ENCODE data around the gene SSH3. TPM values are rescaled to one million over a fixed set of nuclear protein-coding genes. Genes with fewer than 3 reads are reported as not detected.
A peak's percentile ranks its signal among the peaks of the same experiment; 100 is the strongest.
"Not testable (repeated sequence)": the region's sequence is repeated elsewhere in the genome, so short reads cannot be mapped to it uniquely, and the experiment has no call there.

Gene SSH3
- total RNA-seq, 1 experiment from 2014 or later = 2.5 TPM

DNA sequence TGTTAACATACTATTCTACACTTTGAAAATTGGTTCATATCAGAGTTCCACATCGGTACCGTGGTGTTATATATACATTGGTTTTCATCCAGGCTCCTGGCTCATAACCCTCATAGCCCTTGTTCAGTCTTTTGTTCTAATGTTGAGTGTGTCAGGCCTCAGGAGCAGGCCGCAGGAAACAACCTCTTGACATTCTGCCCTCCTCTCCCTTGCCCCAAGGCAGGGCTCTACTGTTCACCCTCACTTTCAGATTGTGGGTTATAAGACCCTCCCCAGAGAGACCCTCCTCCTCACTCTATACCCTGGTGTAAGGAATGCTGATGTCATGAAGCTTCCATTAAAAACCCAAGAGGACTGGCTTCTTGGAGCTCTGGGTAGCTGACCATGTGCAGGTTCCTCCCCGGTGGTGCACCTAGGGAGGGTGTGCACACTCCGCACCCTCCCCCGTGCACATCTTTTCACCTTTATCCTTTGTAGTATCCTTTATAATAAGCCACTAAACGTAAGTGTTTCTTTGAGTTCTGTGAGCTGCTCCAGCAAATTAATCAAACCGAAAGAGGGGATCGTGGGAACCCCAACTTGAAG is 12.1 kb downstream of the SSH3 start:
- peaks cover 4% of the 10 kb centered on the region; the same call in 1 of the 2 replicates for H3K4me1 ChIP-seq
- H3K27ac ChIP-seq = no peak overlapping the region
- no peaks in the 10 kb centered on the region for H3K9me3 ChIP-seq (replicated peaks)
- H3K4me3 ChIP-seq = no peak overlapping the region
- no peak for DNase-seq
- H3K27me3 ChIP-seq = no peaks in the 10 kb centered on the region
- no peaks in the 10 kb centered on the region for H3K36me3 ChIP-seq

DNA sequence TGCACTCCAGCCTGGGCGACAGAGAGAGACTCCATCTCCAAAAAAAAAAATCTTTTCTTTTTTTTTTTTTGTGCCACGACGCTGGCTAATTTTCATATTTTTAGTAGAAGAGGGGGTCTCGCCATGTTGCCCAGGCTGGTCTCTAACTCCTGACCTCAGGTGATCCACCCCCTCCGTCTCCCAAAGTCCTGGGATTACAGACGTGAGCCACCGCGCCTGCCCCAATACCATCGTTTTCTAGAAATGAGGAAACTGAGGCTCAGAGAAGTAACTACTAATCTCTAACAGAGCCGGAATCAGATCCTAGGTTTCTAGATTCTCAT is 13.5 kb downstream of the SSH3 start:
- H3K27me3 ChIP-seq = no peaks in the 10 kb centered on the region
- H3K4me3 ChIP-seq = peak overlapping the region; percentile 68
- no peaks in the 10 kb centered on the region for H3K36me3 ChIP-seq
- no peak for DNase-seq
- H3K27ac ChIP-seq = peak overlapping the region; percentile 44
- peaks cover 4% of the 10 kb centered on the region; the same call in 1 of the 2 replicates for H3K4me1 ChIP-seq
- H3K9me3 ChIP-seq (replicated peaks) = no peaks in the 10 kb centered on the region

DNA sequence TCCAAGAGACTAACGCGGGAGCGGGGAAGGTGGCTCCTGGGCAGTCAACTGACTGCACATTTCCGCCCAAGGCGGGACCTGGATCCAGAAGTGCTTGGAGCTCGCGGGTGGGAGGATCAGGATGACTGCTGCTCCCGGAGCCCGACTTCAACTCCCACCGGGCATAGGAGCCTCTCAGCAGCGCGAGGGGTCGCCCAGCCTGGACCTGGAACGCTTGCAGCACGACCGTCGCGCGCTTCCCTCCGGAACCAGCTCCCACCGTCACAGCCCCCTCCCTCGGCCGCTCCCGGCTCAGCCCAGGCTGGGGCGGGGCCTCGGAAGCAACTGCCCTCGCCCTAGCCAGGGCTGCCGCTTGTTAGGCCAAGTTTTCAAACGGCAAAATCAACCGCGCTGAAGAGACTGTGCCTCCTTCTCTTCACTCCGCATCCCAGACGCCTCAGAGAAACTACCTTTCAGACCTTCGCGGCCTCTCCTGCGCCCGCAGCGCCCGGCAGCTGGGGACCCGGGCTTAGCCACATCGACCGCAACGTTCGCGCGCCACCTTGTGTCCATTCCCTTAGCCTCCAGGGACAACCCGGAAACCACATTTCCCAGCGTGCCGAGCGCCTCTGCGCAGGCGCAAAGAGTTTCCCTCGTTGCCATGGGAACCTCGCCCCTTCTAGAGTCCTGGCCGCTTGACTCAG is 14.0 kb downstream of the SSH3 start:
- peaks cover 4% of the 10 kb centered on the region; the same call in 1 of the 2 replicates for H3K4me1 ChIP-seq
- peak overlapping the region; percentile 68 for H3K4me3 ChIP-seq
- DNase-seq = peak; percentile 93 to 98

DNA sequence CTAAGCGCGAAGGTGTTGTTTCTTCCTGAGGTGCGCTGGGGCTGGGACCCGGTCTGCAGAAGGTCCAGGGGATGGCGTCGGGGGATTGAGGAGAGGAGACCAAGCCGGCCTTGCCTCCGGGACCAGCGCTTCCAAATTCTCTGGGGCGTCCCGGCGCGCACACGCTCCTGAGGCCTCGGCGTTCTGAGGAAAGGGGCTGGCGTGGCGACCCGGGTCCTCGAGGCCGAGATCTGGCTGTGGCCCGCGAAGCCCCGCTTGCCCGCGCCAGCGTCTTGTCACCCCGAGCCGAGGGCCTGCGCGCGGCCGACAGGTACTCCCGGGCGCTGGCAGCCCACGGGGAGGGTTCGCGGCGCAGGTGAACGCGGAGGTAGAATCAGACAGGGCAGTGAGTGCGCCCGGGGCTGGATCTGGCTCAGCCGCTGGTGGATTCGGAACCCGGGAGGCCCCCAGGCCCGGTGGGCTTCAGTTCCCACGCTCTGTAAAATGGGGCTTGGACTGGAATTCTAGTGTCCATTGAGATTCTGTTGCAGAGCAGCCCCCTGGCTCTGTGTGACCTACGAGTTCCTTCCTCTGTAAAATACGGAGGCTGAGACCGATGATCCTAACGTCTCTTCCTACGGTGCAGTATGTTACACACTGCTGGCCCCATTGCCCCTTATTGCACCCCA is 14.7 kb downstream of the SSH3 start:
- no peak for DNase-seq
- Histone ChIP-seq H3K4me3 (peak overlapping the region; percentile 68), H3K27me3 (no peaks in the 10 kb centered on the region), H3K4me1 (peaks cover 4% of the 10 kb centered on the region; the same call in 1 of the 2 replicates), H3K9me3 (replicated peaks) (no peaks in the 10 kb centered on the region), H3K36me3 (no peaks in the 10 kb centered on the region), H3K27ac (no peak overlapping the region)

More for the DNA sequence above, 14.0 kb downstream of the SSH3 start:
- H3K27ac ChIP-seq = peak overlapping the region; percentile 44
- H3K27me3 ChIP-seq = no peaks in the 10 kb centered on the region
- H3K9me3 ChIP-seq (replicated peaks) = no peaks in the 10 kb centered on the region
- no peaks in the 10 kb centered on the region for H3K36me3 ChIP-seq

DNA sequence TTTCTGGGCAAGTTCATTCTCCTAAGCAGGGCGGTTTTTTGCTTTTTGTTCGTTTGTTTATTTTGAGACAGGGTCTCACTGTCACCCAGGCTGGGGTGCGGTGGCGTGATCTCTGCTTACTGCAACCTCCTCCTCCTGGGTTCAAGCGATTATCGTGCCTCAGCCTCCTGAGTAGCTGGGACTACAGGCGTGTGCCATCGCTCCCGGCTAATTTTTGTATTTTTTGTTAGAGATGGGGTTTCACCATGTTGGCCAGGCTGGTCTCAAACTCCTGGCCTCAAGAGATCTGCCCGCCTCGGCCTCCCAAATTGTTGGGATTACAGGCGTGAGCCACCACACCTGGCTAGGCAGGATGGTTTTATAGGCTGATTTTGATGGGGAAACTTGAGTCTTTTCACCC is 15.5 kb downstream of the SSH3 start:
- not testable (repeated sequence) for DNase-seq; H3K27ac ChIP-seq; H3K9me3 ChIP-seq (replicated peaks); H3K4me3 ChIP-seq; H3K4me1 ChIP-seq; H3K27me3 ChIP-seq; H3K36me3 ChIP-seq

DNA sequence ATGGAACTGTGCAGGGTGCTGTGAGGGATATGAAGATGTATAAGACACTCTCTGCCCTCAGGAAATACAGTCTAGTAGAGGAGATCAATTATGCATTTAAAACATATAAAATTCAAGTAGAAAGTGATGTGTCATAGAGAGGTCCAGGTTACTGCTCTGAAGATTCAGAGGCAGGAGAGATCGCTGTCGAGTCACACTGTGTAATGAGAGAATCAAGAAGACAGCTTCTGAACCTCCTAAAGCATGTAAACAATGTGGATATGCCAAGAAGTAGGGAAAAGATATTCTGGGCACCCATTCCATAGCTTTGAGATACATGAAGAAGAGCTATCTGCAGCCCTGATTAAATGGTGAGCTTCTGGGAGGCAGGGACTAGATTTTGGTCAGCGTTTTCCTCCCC is 16.7 kb downstream of the SSH3 start:
- Histone ChIP-seq H3K9me3 (replicated peaks) (no peaks in the 10 kb centered on the region), H3K4me1 (peaks cover 4% of the 10 kb centered on the region; the same call in 1 of the 2 replicates), H3K4me3 (no peak overlapping the region), H3K27ac (no peak overlapping the region), H3K36me3 (no peaks in the 10 kb centered on the region), H3K27me3 (no peaks in the 10 kb centered on the region)
- no peak for DNase-seq

DNA sequence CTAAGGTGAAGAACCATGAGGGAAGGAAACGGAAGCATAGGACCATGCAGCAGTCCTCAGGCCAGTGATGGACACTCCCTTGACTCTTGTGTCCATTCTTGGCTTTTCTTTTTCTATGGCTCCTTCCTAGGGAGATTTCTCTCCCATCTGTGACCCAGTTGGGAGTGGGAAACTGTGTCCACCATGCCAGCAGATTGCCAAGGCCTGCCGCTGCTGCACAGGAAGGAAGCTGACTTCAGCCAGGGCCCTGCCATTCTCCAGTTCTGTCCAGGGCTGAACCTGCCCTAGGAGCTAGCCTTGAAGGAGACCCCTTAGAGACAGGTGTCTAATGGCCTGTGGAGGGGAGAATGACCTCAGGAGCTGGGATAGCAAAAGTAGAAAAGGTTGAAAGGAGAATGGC is 17.4 kb downstream of the SSH3 start:
- H3K9me3 ChIP-seq (replicated peaks) = no peaks in the 10 kb centered on the region
- peaks cover 4% of the 10 kb centered on the region; the same call in 1 of the 2 replicates for H3K4me1 ChIP-seq
- no peak overlapping the region for H3K27ac ChIP-seq
- no peak for DNase-seq
- H3K36me3 ChIP-seq = no peaks in the 10 kb centered on the region
- H3K4me3 ChIP-seq = no peak overlapping the region
- no peaks in the 10 kb centered on the region for H3K27me3 ChIP-seq

DNA sequence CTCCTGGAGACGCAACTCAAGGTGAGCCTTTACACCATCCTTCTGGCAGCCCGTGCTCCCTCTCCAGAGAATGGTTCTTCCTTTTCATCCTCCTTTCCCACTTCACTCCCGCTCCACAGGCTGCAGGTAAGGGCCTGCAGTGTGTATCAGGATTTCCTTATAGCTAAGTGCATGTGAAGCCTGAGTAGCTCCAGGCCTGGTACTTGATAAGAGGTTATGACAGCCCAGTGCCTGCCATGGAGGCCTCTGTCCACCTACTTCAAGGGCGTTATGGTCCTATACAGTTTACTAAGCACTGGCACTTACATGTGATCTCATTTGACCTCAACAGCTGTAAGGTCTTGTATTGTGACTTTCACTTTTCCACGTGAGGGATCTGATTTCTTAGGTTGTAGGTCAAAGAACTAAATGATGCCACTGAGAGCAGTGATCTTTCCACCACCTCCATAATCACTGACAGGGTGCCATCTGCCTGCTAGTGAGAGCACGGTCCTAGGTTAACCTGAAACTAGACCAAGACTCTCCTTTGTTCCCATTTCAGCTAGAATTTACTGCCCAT is 18.1 kb downstream of the SSH3 start:
- H3K4me1 ChIP-seq = peaks cover 4% of the 10 kb centered on the region; the same call in 1 of the 2 replicates
- no peaks in the 10 kb centered on the region for H3K9me3 ChIP-seq (replicated peaks)
- H3K4me3 ChIP-seq = no peak overlapping the region
- no peaks in the 10 kb centered on the region for H3K36me3 ChIP-seq
- H3K27ac ChIP-seq = no peak overlapping the region
- no peak for DNase-seq
- H3K27me3 ChIP-seq = no peaks in the 10 kb centered on the region

DNA sequence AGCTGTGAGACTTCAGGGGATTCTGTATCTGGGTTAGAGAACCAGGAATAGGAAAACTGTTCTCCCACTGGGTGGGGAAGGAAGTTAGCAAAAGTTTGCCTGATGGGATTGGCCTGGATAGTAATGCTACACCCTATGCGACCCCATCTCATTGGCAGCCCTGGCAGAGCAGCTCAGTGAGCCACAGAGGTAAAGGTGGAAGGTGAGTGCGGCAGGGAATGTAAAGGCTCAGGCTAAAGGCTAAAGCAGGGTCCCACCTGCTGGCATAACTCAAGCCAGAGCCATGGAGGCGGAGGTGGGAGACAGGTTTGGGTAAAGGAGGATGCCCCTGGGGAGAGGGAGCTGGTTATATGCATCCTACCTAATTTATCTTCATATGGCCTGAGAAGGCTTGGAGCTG is 18.7 kb downstream of the SSH3 start:
- Histone ChIP-seq H3K4me3 (no peak overlapping the region), H3K9me3 (replicated peaks) (no peaks in the 10 kb centered on the region), H3K27me3 (no peaks in the 10 kb centered on the region), H3K36me3 (no peaks in the 10 kb centered on the region), H3K27ac (no peak overlapping the region), H3K4me1 (peaks cover 4% of the 10 kb centered on the region; the same call in 1 of the 2 replicates)
- DNase-seq = no peak

DNA sequence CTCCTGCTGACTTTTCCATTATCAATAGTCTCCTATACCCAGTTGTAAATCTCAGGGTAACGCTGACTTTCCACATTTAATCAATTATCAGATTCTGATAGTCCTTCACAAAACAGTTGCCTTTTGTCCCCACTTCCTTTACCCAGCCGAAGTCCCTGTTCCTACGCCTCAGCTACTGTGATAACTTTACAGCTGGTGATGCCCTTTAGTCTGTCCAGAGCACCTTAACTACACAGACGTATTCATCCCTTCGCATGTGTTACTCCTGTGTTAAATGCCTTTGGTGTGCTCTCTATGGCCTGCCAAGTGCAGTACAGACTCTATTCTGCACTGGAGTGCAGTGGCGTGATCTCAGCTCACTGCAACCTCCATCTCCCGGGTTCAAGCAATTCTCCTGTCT is 20.2 kb downstream of the SSH3 start:
- Histone ChIP-seq H3K9me3 (replicated peaks) (no peaks in the 10 kb centered on the region), H3K36me3 (no peaks in the 10 kb centered on the region), H3K27ac (no peak overlapping the region), H3K27me3 (no peaks in the 10 kb centered on the region), H3K4me3 (no peak overlapping the region), H3K4me1 (peaks cover 1% of the 10 kb centered on the region; the same call in 1 of the 2 replicates)
- DNase-seq = no peak

DNA sequence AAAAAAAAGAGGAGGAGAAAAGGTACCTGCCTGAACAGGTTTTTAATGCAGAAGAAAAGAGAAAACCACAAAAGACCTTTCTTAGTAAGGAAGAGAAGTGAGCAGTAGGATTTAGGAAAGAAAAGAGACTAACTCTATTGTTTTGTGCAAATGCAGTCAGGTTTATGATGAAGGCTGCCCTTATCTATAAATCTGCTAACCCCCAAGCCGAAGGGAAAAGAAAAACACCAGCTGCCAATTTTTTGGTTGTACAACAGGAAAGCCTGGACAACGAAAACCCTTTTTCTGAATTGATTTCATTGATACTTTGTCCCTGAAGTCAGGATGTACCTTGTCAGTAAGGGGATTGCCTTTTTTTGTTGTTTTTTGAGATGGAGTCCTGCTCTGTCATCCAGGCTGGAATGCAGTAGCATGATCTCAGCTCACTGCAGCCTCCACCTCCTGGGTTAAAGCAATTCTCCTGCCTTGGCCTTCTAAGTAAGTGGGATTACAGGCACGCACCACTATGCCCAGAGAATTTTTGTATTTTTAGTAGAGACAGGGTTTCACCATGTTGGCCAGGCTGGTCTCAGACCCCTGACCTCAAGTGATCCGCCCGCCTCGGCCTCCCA is 28.9 kb downstream of the SSH3 start:
- no peak overlapping the region for H3K27ac ChIP-seq
- no peak overlapping the region for H3K4me3 ChIP-seq
- DNase-seq = no peak
- H3K36me3 ChIP-seq = no peaks in the 10 kb centered on the region
- H3K4me1 ChIP-seq = no peaks in the 10 kb centered on the region
- H3K27me3 ChIP-seq = no peaks in the 10 kb centered on the region
- H3K9me3 ChIP-seq (replicated peaks) = no peaks in the 10 kb centered on the region

DNA sequence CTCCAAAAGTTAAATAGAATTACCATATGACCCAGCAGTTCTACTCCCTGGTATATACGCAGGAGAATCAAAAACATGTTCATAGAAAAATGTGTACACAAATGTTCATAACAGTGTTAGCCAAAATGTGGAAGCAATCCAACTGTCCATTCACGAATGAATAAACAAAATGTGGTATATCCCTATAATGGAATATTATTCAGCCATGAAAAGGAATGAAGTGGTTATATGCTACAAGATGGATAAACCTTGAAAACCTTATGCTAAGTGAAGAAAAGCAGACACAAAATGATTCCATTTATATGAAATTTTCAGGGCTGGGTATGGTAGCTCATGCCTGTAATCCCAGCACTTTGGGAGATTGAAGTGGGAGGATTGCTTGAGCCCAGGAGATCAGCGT is 33.9 kb downstream of the SSH3 start:
- H3K9me3 ChIP-seq (replicated peaks) = no peaks in the 10 kb centered on the region
- no peaks in the 10 kb centered on the region for H3K4me1 ChIP-seq
- no peak overlapping the region for H3K27ac ChIP-seq
- H3K27me3 ChIP-seq = no peaks in the 10 kb centered on the region
- DNase-seq = no peak
- no peak overlapping the region for H3K4me3 ChIP-seq
- no peaks in the 10 kb centered on the region for H3K36me3 ChIP-seq

DNA sequence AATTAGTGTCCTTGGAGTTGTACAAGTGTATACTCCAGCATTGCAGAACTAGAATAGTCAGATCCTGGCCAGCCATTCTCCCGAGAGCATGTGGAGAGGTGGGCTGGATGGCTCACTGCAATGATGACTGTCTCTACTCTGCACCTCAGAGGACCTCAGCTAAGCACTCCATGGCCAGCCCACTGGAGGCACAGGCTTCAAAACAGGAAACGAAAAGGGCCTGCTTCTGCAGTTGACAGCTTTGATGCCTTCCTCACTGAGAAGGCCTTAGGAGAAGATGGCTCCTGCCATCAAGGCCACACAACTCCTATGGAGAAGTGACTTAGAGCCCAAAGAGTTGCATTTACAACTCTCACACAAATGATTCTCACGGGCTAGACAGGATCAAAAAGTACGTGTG is 40.9 kb downstream of the SSH3 start:
- no peak for DNase-seq
- Histone ChIP-seq H3K27me3 (no peaks in the 10 kb centered on the region), H3K4me1 (no peaks in the 10 kb centered on the region; the same call in 1 of the 2 replicates), H3K4me3 (no peak overlapping the region), H3K27ac (no peak overlapping the region), H3K9me3 (replicated peaks) (no peaks in the 10 kb centered on the region), H3K36me3 (no peaks in the 10 kb centered on the region)

DNA sequence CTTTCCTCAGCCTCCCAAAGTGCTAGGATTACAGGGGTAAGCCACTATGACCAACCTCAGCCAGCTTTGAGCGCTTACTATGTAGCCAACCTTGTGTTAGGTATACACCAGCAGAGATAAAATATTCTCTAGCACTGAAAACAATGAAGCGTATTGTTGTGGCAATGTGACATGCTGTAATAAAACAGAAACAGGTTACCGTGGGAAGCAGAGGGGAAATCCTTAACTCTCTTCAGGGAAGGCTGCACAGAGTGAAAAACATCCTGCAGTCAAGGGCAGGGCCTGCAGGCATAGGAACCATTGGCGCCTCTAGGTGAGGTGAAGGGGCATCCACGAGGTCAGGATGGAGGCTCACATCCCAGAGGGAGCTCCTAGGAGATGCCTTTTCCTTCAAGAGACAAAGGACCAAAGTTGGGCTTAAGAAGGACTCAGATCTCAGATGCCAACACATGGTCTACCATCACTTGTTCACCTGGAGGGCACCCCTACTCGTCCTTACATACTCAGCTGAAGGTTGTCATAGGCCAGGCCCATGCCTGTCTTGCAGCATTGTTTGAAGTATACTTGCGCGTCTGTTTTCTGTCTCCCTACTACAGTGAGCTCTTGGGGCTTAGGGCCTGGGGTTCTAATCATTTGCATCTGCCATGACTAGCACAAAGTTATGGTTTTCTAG is 42.1 kb downstream of the SSH3 start:
- no peak for DNase-seq
- Histone ChIP-seq H3K4me1 (no peaks in the 10 kb centered on the region; the same call in 1 of the 2 replicates), H3K27ac (no peak overlapping the region), H3K36me3 (no peaks in the 10 kb centered on the region), H3K9me3 (replicated peaks) (no peaks in the 10 kb centered on the region), H3K27me3 (no peaks in the 10 kb centered on the region), H3K4me3 (no peak overlapping the region)
